OCI-LY1 (cell line): ENCODE results near the gene EIF2D.

ENCODE experiments used
- H2AFZ ChIP-seq: fragments of 200-600 bp; sonication (generic), shearing (Covaris generic); 2 replicates; pipeline ENCODE4 v1.6.0; 2014; ENCODE audit warnings: antibody characterized with exemption, mild to moderate bottlenecking, low read length
- H3F3A ChIP-seq: fragments of 200-600 bp; sonication (generic), shearing (Covaris generic); 2 replicates; pipeline ENCODE4 v1.6.0; 2014; ENCODE audit warnings: mild to moderate bottlenecking, antibody characterized with exemption, low read length, moderate library complexity; ENCODE audit not compliant: insufficient read depth
- H3K27ac ChIP-seq: fragments of 200-600 bp; sonication (generic); 2 replicates; pipeline ENCODE4 v1.5.1; 2014; ENCODE audit warnings: low read length, mixed run types, mild to moderate bottlenecking, low read depth; ENCODE audit not compliant: poor library complexity, severe bottlenecking
- H3K27me3 ChIP-seq: fragments of 200-600 bp; sonication (generic); 2 replicates; pipeline ENCODE4 v1.6.0; 2014; ENCODE audit warnings: antibody characterized with exemption, mild to moderate bottlenecking, low read length, moderate library complexity; ENCODE audit not compliant: insufficient read depth
- H3K36me3 ChIP-seq: fragments of 200-600 bp; sonication (generic); 2 replicates; pipeline ENCODE4 v1.6.1; 2014; ENCODE audit warnings: mild to moderate bottlenecking, antibody characterized with exemption, low read length, moderate library complexity, mixed read lengths; ENCODE audit not compliant: insufficient read depth
- H3K4me1 ChIP-seq: fragments of 200-600 bp; sonication (generic); 2 replicates; pipeline ENCODE4 v1.5.1; 2014; ENCODE audit warnings: mild to moderate bottlenecking, low read length, moderate library complexity; ENCODE audit not compliant: insufficient read depth, severe bottlenecking
- H3K4me2 ChIP-seq: fragments of 200-600 bp; sonication (generic), shearing (Covaris generic); 2 replicates; pipeline ENCODE4 v1.6.1; 2014; ENCODE audit warnings: low read length
- H3K4me3 ChIP-seq: fragments of 200-600 bp; sonication (generic); 2 replicates; pipeline ENCODE4 v1.5.1; 2014; ENCODE audit warnings: low read length, low read depth, mild to moderate bottlenecking, mixed read lengths; ENCODE audit not compliant: poor library complexity, severe bottlenecking
- H3K79me2 ChIP-seq: fragments of 200-600 bp; shearing (Covaris generic); 2 replicates; pipeline ENCODE4 v1.6.1; 2016; ENCODE audit warnings: mixed run types, low read length, mixed read lengths; ENCODE audit not compliant: insufficient read depth
- H3K9ac ChIP-seq: fragments of 200-600 bp; sonication (generic), shearing (Covaris generic); 2 replicates; pipeline ENCODE4 v1.6.1; 2014; ENCODE audit warnings: mild to moderate bottlenecking, low read length, mixed read lengths
- H3K9me2 ChIP-seq: fragments of 200-600 bp; sonication (generic), shearing (Covaris generic); 2 replicates; pipeline ENCODE4 v1.6.1; 2014; ENCODE audit warnings: low read depth, mild to moderate bottlenecking, low read length, mixed read lengths
- H3K9me3 ChIP-seq: fragments of 200-600 bp; shearing (Covaris generic); 2 replicates; pipeline ENCODE4 v1.6.1; 2014; ENCODE audit warnings: low read length, mixed read lengths
- H4K20me1 ChIP-seq: fragments of 200-600 bp; sonication (generic), shearing (Covaris generic); 2 replicates; pipeline ENCODE4 v1.6.0; 2016; ENCODE audit warnings: mild to moderate bottlenecking, low read length; ENCODE audit not compliant: insufficient read depth
- EZH2 ChIP-seq: fragments of 200-600 bp; sonication (generic), shearing (Covaris generic); IDR thresholded peaks from 2 replicates; pipeline ENCODE4 v1.8.0; 2017; ENCODE audit warnings: borderline replicate concordance, mixed run types, mild to moderate bottlenecking, antibody characterized with exemption, low read length, moderate library complexity, mixed read lengths
- TF ChIP-seq, protein P1 (sequence below): fragments of 200-600 bp; sonication (generic), shearing (Covaris generic); IDR thresholded peaks from 2 replicates; pipeline ENCODE4 v1.5.1; 2017; ENCODE audit warnings: mild to moderate bottlenecking, antibody characterized with exemption, low read length, moderate library complexity, mixed read lengths

EIF2D gene

DNA sequence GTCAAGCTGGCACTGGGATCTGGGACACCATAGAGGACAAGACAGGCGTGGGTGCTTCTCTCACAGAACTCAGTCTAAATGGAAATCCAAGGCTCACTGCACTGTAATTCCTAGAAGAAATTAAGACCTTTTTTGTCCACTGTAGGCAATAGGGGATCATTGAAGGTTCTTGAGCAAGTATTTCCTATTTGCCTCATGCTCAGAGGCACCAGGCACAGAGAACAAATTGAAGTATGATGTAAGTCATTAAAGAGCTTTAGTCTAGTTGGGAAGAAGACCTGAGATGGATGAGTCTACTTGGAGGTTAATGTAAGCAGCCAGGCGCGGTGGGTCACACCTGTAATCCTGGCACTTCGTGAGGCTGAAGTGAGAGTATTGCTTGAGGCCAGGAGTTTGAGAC is 34.6 kb downstream of the EIF2D start:
- Histone ChIP-seq H3F3A (no peaks in the 10 kb centered on the region), H3K27ac (no peak overlapping the region), H3K36me3 (peaks cover 11% of the 10 kb centered on the region; the same call in 1 of the 2 replicates)

DNA sequence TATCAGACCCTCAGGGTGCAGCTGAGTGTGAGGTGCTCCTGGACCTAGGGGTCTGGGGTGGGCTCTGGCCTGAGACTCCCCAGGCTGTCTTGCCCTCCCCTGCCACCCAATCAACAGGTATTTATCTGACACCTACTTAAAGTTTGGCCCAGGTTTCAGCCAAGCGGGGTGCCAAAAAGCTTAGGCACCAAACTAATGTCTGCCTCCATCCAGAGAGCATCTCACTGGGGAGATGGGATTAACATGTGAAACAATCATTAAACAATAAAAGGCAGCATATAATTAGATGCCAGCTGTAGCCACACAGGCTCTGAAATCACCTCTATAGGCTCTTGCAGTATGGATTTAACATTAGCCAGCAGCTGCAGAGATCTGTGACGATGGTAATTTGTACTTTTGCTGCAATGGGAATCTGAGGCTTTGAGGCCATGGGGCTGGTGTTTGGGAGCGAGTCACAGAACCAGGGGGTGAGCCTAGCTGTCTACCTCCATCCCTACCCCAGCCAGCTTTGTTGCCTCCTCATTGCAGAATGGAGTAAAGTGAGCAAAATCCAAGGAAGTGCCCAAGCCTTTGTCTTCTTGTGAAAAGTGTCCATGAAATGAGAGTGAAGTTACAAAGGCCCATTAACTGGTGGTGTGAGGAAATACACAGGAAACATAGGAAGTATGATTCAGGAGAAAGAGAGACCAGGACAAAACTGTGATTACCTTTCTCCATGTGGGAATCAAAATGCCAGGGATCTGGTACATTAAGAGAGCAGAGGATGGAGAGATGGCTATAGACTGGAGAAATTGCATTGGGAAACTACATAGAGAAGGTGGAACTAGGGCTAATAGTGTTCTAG is 36.1 kb downstream of the EIF2D start:
- TF ChIP-seq, protein P1, sequence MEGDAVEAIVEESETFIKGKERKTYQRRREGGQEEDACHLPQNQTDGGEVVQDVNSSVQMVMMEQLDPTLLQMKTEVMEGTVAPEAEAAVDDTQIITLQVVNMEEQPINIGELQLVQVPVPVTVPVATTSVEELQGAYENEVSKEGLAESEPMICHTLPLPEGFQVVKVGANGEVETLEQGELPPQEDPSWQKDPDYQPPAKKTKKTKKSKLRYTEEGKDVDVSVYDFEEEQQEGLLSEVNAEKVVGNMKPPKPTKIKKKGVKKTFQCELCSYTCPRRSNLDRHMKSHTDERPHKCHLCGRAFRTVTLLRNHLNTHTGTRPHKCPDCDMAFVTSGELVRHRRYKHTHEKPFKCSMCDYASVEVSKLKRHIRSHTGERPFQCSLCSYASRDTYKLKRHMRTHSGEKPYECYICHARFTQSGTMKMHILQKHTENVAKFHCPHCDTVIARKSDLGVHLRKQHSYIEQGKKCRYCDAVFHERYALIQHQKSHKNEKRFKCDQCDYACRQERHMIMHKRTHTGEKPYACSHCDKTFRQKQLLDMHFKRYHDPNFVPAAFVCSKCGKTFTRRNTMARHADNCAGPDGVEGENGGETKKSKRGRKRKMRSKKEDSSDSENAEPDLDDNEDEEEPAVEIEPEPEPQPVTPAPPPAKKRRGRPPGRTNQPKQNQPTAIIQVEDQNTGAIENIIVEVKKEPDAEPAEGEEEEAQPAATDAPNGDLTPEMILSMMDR = no peak
- TF ChIP-seq EZH2 = no peak
- Histone ChIP-seq H3K4me3 (no peak overlapping the region), H4K20me1 (no peaks in the 10 kb centered on the region), H3K4me1 (peaks cover 45% of the 10 kb centered on the region), H3K27me3 (no peaks in the 10 kb centered on the region), H3K36me3 (peaks cover 16% of the 10 kb centered on the region; the same call in 1 of the 2 replicates), H3K27ac (peak overlapping the region; percentile 75), H3F3A (no peaks in the 10 kb centered on the region), H3K9me3 (no peaks in the 10 kb centered on the region), H3K9me2 (no peaks in the 10 kb centered on the region), H3K79me2 (no peaks in the 10 kb centered on the region), H3K4me2 (no peak overlapping the region), H2AFZ (no peak overlapping the region), H3K9ac (no peak overlapping the region; the same call in 1 of the 2 replicates)

More for the DNA sequence above, 34.6 kb downstream of the EIF2D start:
- Histone ChIP-seq H3K4me3 (no peak overlapping the region), H4K20me1 (no peaks in the 10 kb centered on the region), H3K4me1 (peaks cover 45% of the 10 kb centered on the region), H3K79me2 (no peaks in the 10 kb centered on the region), H2AFZ (no peak overlapping the region), H3K27me3 (no peaks in the 10 kb centered on the region), H3K4me2 (no peak overlapping the region), H3K9ac (no peak overlapping the region), H3K9me2 (no peaks in the 10 kb centered on the region), H3K9me3 (no peaks in the 10 kb centered on the region)
- TF ChIP-seq, protein P1 = no peak

DNA sequence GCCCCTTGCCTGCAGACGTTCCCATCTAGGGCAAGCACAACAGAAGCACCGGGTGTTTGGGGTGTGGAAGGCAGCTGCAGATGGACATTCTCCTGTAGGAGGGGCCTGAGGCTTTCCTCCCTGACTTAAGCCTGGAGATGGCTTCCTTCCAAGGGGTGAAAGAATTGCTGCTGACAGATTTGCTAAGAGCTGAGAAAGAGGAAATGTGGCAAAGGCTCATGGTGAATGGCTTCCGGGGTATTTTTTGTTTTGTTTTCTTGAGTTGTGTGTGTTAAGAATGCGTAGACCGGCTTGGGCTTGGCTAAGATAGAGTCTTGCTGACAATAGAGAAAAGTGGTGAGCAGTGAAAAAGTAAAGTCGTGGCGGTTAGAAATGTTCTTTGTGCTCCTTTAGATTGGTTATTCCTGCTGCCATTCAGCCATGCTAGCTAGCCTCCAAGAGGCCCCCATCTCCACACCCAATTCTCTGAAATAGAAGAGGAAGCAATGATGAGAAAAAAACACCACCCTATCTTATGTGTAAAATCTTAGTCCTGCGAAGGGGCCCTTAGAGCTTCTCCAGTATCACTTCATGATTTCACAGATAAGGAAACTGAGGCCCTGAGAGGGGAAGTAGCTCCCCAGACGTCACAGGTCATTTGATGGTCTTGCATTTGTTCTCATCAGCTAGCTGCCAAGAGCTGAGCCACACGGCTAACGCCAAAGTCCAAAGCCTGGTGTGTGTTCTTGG is 36.9 kb downstream of the EIF2D start:
- no peak overlapping the region for H2AFZ ChIP-seq
- peak overlapping the region; percentile 75 for H3K27ac ChIP-seq
- H3K4me2 ChIP-seq = peak overlapping the region; percentile 22; the same call in 1 of the 2 replicates
- H3K9me3 ChIP-seq = no peaks in the 10 kb centered on the region
- no peaks in the 10 kb centered on the region for H3F3A ChIP-seq
- H3K4me3 ChIP-seq = peak overlapping the region; percentile 1
- H3K79me2 ChIP-seq = no peaks in the 10 kb centered on the region; the same call in 1 of the 2 replicates
- H3K9ac ChIP-seq = no peak overlapping the region; the same call in 1 of the 2 replicates
- H4K20me1 ChIP-seq = no peaks in the 10 kb centered on the region
- H3K4me1 ChIP-seq = peaks cover 39% of the 10 kb centered on the region
- peaks cover 14% of the 10 kb centered on the region; the same call in 1 of the 2 replicates for H3K36me3 ChIP-seq
- H3K9me2 ChIP-seq = no peaks in the 10 kb centered on the region
- H3K27me3 ChIP-seq = no peaks in the 10 kb centered on the region
- TF ChIP-seq EZH2 = no peak
- TF ChIP-seq, protein P1 = no peak
